HFF-Myc (cell line): Measurements from ENCODE around the gene C10orf53.

Experiments
- DNase-seq: peaks from one replicate; pipeline ENCODE4 v3.0.0-alpha.2; 2011; ENCODE audit warnings: low read depth; ENCODE audit errors: extremely low read depth
- H3K4me3 ChIP-seq: replicated peaks from 2 replicates; pipeline ENCODE4 v1.5.1; 2011; ENCODE audit warnings: low read depth, mild to moderate bottlenecking, control low read depth, low read length
- CTCF ChIP-seq: IDR thresholded peaks from 2 replicates; pipeline ENCODE4 v1.5.1; 2012; ENCODE audit warnings: mild to moderate bottlenecking, low read depth, low read length, control low read depth; ENCODE audit errors: missing control alignments

Gene C10orf53

GRCh38 chr10:49649294-49649693 lies 30.2 kb upstream of the C10orf53 start:
- no peak for DNase-seq
- no peak for TF ChIP-seq CTCF
- H3K4me3 ChIP-seq = no peak overlapping the region

GRCh38 chr10:49649936-49650723 lies 29.3 kb upstream of the C10orf53 start:
- DNase-seq = no peak
- TF ChIP-seq CTCF = no peak

GRCh38 chr10:49650724-49651034 lies 28.8 kb upstream of the C10orf53 start:
- no peak for TF ChIP-seq CTCF
- no peak for DNase-seq
- no peak overlapping the region for H3K4me3 ChIP-seq

More at GRCh38 chr10:49649936-49650723, 29.3 kb upstream of the C10orf53 start:
- no peak overlapping the region for H3K4me3 ChIP-seq

- no peak for TF ChIP-seq CTCF
- no peak overlapping the region for H3K4me3 ChIP-seq
- no peak for DNase-seq
Observed at GRCh38 chr10:49651039-49651835, 28.2 kb upstream of the C10orf53 start.

- H3K4me3 ChIP-seq = no peak overlapping the region
- DNase-seq = no peak
- TF ChIP-seq CTCF = no peak
Observed at GRCh38 chr10:49651917-49652316, 27.5 kb upstream of the C10orf53 start.

- TF ChIP-seq CTCF = no peak
- H3K4me3 ChIP-seq = no peak overlapping the region
- no peak for DNase-seq
Observed at GRCh38 chr10:49652421-49653272, 26.8 kb upstream of the C10orf53 start.
